Mesothelial cell of epicardium (in vitro differentiated cells): ENCODE results near the gene SGCG. TPM values are rescaled to one million over a fixed set of nuclear protein-coding genes. Genes with fewer than 3 reads are reported as not detected.

Experiments
- DNase-seq, 2 experiments: peaks; one replicate each; pipeline ENCODE4 v3.0.0; 2021; ENCODE audit warnings: low spot score in 2 of 2; ENCODE audit not compliant: unreplicated experiment in 2 of 2
- H3K27ac Mint-ChIP-seq: 2 replicates; pipeline ENCODE4 v1.8.0; 2021; ENCODE audit warnings: mixed read lengths
- H3K27me3 Mint-ChIP-seq: 2 replicates; pipeline ENCODE4 v1.8.0; 2021; ENCODE audit warnings: low read depth, mixed read lengths
- H3K36me3 Mint-ChIP-seq: 2 replicates; pipeline ENCODE4 v1.8.0; 2021; ENCODE audit warnings: mixed read lengths
- H3K4me1 Mint-ChIP-seq: 2 replicates; pipeline ENCODE4 v1.8.0; 2021; ENCODE audit warnings: mixed read lengths
- H3K4me3 Mint-ChIP-seq: 2 replicates; pipeline ENCODE4 v1.8.0; 2021; ENCODE audit warnings: mild to moderate bottlenecking, moderate library complexity, mixed read lengths
- H3K9me3 Mint-ChIP-seq: 2 replicates; pipeline ENCODE4 v1.8.0; 2021; ENCODE audit warnings: mixed read lengths
- total RNA-seq: library from RNA; stranded (reverse); gene quantifications from 3 replicates; pipeline ENCODE4 v1.2.1, GENCODE V29; 2021
- TF ChIP-seq, protein P1 (sequence below): fragments of 200-600 bp; sonication (generic); IDR thresholded peaks from one replicate; pipeline ENCODE4 v1.5.0; 2021; ENCODE audit warnings: antibody characterized with exemption; ENCODE audit not compliant: unreplicated experiment

SGCG gene
- total RNA-seq, 1 donor from 2014 or later = 12.9 TPM

GRCh38 chr13:23159760-23160637 lies 20.8 kb upstream of the SGCG start:
- Mint-ChIP-seq H3K27me3 (no peaks in the 10 kb centered on the region), H3K4me3 (peak overlapping the region; percentile 94), H3K27ac (peak overlapping the region; percentile 88), H3K9me3 (peaks cover 10% of the 10 kb centered on the region), H3K36me3 (no peaks in the 10 kb centered on the region), H3K4me1 (peaks cover 21% of the 10 kb centered on the region)
- DNase-seq = peak; percentile 36 to 65
- TF ChIP-seq, protein P1, sequence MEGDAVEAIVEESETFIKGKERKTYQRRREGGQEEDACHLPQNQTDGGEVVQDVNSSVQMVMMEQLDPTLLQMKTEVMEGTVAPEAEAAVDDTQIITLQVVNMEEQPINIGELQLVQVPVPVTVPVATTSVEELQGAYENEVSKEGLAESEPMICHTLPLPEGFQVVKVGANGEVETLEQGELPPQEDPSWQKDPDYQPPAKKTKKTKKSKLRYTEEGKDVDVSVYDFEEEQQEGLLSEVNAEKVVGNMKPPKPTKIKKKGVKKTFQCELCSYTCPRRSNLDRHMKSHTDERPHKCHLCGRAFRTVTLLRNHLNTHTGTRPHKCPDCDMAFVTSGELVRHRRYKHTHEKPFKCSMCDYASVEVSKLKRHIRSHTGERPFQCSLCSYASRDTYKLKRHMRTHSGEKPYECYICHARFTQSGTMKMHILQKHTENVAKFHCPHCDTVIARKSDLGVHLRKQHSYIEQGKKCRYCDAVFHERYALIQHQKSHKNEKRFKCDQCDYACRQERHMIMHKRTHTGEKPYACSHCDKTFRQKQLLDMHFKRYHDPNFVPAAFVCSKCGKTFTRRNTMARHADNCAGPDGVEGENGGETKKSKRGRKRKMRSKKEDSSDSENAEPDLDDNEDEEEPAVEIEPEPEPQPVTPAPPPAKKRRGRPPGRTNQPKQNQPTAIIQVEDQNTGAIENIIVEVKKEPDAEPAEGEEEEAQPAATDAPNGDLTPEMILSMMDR = no peak

- peak overlapping the region; percentile 84 for H3K27ac Mint-ChIP-seq
- peaks cover 21% of the 10 kb centered on the region for H3K4me1 Mint-ChIP-seq
- DNase-seq = no peak
- no peaks in the 10 kb centered on the region for H3K27me3 Mint-ChIP-seq
- peak overlapping the region; percentile 86 for H3K4me3 Mint-ChIP-seq
- TF ChIP-seq, protein P1 = no peak
- peaks cover 4% of the 10 kb centered on the region for H3K36me3 Mint-ChIP-seq
- H3K9me3 Mint-ChIP-seq = peaks cover 10% of the 10 kb centered on the region
Measured at GRCh38 chr13:23160638-23161480, 19.9 kb upstream of the SGCG start.

DNA sequence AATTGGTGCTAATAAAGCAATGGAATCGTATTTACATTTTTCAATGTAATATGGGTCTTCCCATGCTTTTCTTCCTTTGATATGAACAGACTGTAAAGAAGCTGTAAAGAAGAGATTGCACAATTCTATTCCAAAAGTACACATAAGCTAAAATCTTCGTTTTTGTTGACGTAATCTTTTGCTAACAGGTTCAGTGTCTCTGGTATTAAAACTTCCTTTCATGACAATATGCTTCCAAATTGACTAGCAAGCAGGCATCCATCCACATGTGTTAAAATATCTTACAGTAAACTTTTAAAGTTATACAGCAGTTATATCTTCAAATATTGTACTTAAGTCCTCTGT lies 19.3 kb upstream of the SGCG start:
- H3K4me3 Mint-ChIP-seq = peak overlapping the region; percentile 86

DNA sequence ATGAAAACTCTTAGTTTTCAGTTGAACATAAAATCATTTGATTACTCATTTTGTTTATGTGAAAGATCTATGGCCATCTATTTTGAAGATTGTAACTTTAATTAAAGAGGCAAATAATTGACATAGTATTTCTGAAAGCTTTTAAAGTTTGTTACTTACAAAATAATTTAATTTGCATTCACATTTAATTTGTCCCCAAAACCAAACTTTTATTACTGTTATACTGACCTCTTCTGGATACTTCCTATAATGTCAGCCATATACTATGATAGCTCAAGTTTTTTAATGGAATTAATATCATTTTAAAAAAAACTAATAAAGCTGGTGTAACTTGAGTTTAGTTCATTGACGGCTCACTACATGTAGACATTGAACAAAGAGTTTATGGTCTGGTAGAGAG lies 4.9 kb upstream of the SGCG start:
- Mint-ChIP-seq H3K27ac (no peak overlapping the region), H3K9me3 (no peaks in the 10 kb centered on the region), H3K4me1 (peaks cover 23% of the 10 kb centered on the region), H3K27me3 (no peaks in the 10 kb centered on the region), H3K4me3 (no peak overlapping the region), H3K36me3 (peaks cover 2% of the 10 kb centered on the region)
- DNase-seq = no peak
- TF ChIP-seq, protein P1 = peak; percentile 43

More for the DNA sequence above, 19.3 kb upstream of the SGCG start:
- DNase-seq = no peak
- Mint-ChIP-seq H3K9me3 (peaks cover 11% of the 10 kb centered on the region), H3K36me3 (peaks cover 8% of the 10 kb centered on the region), H3K27ac (peak overlapping the region; percentile 5), H3K27me3 (no peaks in the 10 kb centered on the region), H3K4me1 (peaks cover 21% of the 10 kb centered on the region)
- TF ChIP-seq, protein P1 = no peak

DNA sequence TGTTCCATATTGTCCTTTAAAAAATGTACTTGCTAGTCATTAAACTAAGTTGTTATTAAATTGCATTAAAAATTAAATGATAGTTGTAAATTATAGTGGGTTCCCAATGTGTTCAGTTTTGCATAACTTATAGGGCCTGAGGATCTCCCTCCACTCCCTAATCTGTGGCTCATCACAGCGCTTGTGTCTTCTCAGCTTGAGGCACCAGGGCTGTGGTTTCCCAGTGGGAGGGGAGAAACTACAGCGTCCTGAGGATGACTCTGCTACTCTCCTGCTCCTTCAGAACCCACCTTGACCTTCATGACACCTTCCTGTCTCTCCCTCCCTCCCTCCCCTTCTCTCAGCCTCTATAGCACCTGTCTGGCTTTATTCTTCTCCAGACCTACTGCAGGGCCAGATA lies 1.4 kb downstream of the SGCG start:
- TF ChIP-seq, protein P1 = no peak
- no peaks in the 10 kb centered on the region for H3K27me3 Mint-ChIP-seq
- no peaks in the 10 kb centered on the region for H3K9me3 Mint-ChIP-seq
- DNase-seq = no peak
- H3K4me1 Mint-ChIP-seq = peaks cover 30% of the 10 kb centered on the region
- no peak overlapping the region for H3K4me3 Mint-ChIP-seq
- H3K27ac Mint-ChIP-seq = no peak overlapping the region
- H3K36me3 Mint-ChIP-seq = peaks cover 2% of the 10 kb centered on the region
